Measurements from ENCODE around the gene SOCS3.

DNA sequence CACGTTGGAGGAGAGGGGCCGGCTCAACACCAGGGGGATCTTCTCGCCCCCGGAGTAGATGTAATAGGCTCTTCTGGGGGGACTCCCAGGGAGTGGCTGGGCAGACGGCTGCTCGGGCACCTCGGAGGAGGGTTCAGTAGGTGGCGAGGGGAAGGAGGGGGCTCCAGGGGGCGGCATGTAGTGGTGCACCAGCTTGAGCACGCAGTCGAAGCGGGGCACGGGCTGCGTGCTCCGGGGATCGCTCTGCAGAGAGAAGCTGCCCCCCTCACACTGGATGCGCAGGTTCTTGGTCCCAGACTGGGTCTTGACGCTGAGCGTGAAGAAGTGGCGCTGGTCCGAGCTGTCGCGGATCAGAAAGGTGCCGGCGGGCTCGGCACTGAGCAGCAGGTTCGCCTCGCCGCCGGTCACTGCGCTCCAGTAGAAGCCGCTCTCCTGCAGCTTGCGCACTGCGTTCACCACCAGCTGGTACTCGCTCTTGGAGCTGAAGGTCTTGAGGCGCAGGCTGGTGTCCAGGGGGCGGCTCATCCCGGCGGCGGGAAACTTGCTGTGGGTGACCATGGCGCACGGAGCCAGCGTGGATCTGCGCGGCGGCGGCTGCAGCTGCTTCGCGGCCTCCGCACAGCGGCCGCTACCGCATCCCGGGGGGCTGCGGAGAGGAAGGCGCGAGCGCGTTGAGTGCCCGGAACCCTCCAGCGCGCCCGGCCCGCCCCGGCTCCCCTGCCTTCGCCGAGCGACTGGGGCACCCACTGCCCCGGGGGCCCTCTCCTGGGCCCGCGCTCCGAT is 1.1 kb downstream of the SOCS3 start:
- TF ChIP-seq, protein P1, sequence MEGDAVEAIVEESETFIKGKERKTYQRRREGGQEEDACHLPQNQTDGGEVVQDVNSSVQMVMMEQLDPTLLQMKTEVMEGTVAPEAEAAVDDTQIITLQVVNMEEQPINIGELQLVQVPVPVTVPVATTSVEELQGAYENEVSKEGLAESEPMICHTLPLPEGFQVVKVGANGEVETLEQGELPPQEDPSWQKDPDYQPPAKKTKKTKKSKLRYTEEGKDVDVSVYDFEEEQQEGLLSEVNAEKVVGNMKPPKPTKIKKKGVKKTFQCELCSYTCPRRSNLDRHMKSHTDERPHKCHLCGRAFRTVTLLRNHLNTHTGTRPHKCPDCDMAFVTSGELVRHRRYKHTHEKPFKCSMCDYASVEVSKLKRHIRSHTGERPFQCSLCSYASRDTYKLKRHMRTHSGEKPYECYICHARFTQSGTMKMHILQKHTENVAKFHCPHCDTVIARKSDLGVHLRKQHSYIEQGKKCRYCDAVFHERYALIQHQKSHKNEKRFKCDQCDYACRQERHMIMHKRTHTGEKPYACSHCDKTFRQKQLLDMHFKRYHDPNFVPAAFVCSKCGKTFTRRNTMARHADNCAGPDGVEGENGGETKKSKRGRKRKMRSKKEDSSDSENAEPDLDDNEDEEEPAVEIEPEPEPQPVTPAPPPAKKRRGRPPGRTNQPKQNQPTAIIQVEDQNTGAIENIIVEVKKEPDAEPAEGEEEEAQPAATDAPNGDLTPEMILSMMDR (IDR thresholded peaks at IDR 0.05), result no peak; the same call in 1 of the 2 replicates
- TF ChIP-seq, protein P2, sequence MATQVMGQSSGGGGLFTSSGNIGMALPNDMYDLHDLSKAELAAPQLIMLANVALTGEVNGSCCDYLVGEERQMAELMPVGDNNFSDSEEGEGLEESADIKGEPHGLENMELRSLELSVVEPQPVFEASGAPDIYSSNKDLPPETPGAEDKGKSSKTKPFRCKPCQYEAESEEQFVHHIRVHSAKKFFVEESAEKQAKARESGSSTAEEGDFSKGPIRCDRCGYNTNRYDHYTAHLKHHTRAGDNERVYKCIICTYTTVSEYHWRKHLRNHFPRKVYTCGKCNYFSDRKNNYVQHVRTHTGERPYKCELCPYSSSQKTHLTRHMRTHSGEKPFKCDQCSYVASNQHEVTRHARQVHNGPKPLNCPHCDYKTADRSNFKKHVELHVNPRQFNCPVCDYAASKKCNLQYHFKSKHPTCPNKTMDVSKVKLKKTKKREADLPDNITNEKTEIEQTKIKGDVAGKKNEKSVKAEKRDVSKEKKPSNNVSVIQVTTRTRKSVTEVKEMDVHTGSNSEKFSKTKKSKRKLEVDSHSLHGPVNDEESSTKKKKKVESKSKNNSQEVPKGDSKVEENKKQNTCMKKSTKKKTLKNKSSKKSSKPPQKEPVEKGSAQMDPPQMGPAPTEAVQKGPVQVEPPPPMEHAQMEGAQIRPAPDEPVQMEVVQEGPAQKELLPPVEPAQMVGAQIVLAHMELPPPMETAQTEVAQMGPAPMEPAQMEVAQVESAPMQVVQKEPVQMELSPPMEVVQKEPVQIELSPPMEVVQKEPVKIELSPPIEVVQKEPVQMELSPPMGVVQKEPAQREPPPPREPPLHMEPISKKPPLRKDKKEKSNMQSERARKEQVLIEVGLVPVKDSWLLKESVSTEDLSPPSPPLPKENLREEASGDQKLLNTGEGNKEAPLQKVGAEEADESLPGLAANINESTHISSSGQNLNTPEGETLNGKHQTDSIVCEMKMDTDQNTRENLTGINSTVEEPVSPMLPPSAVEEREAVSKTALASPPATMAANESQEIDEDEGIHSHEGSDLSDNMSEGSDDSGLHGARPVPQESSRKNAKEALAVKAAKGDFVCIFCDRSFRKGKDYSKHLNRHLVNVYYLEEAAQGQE (IDR thresholded peaks at IDR 0.05; ENCODE audit: insufficient read depth in 1 of 2, low read depth in 2 of 2, low read length in 1 of 2), result 0 out of 4 replicates have a peak, but pooled peaks of 1 of the 2 experiments have one; percentile 6
- peak; percentile 40; the same call in 1 of the 2 replicates for TF ChIP-seq TCF7L2 (IDR thresholded peaks at IDR 0.05; ENCODE audit: low read depth, low read length)
- TF ChIP-seq POLR2AphosphoS5 (IDR thresholded peaks at IDR 0.05; ENCODE audit: low read depth, low read length), result 0 out of 2 replicates have a peak, but pooled peaks have one; percentile 9
